Tibial nerve (tissue), 4 donors: ENCODE results near the gene CLN6. TPM values are rescaled to one million over a fixed set of nuclear protein-coding genes. Genes with fewer than 3 reads are reported as not detected.
"Not testable (repeated sequence)": the region's sequence is repeated elsewhere in the genome, so short reads cannot be mapped to it uniquely, and the experiment has no call there.

Experiments
- DNase-seq, 2 donors: peaks; one replicate each; pipeline ENCODE4 v3.0.0-alpha.2; 2019; ENCODE audit warnings: low spot score in 2 of 2
- H3K27ac ChIP-seq, 4 donors: fragments of 200-600 bp; sonication (generic) in 3 of 4; one replicate each; pipeline ENCODE4 v1.5.1; 2017 to 2019; ENCODE audit warnings: mild to moderate bottlenecking in 1 of 4
- H3K27me3 ChIP-seq, 2 donors: fragments of 200-600 bp; sonication (generic) in 1 of 2; one replicate each; pipeline versions ENCODE4 v1.5.1 to v1.6.0; 2017 to 2019
- H3K36me3 ChIP-seq, 3 donors: fragments of 200-600 bp; sonication (generic); one replicate each; pipeline ENCODE4 v1.5.1; 2018 to 2019
- H3K4me1 ChIP-seq, 4 donors: fragments of 200-600 bp; sonication (generic) in 3 of 4; one replicate each; pipeline ENCODE4 v1.5.1; 2017 to 2019
- H3K4me3 ChIP-seq, 4 donors: fragments of 200-600 bp; sonication (generic) in 3 of 4; one replicate each; pipeline ENCODE4 v1.5.1; 2017 to 2019; ENCODE audit warnings: mild to moderate bottlenecking in 1 of 4, moderate library complexity in 1 of 4
- H3K9me3 ChIP-seq, 4 donors: fragments of 200-600 bp; sonication (generic) in 3 of 4; one replicate each; pipeline ENCODE4 v1.5.1; 2017 to 2019
- CTCF ChIP-seq, 5 experiments: fragments of 200-600 bp in 3 of 5; fragments of 450-650 bp in 2 of 5; sonication (generic) in 3 of 5; IDR thresholded peaks; one replicate each; pipeline ENCODE4 v1.5.1; 2016 to 2019; ENCODE audit warnings: antibody characterized with exemption in 5 of 5, mild to moderate bottlenecking in 3 of 5, moderate library complexity in 2 of 5
- EP300 ChIP-seq, 2 donors: sonication (generic); formaldehyde crosslinking; IDR thresholded peaks; one replicate each; pipeline ENCODE4 v1.6.1; 2017; ENCODE audit warnings: antibody characterized with exemption in 2 of 2, mild to moderate bottlenecking in 1 of 2
- POLR2A ChIP-seq, 2 donors: fragments of 450-650 bp; IDR thresholded peaks; one replicate each; pipeline ENCODE4 v1.6.1; 2017; ENCODE audit warnings: antibody characterized with exemption in 2 of 2, mild to moderate bottlenecking in 2 of 2, moderate library complexity in 2 of 2
- WGBS, 2 donors: methylation state at CpG; one replicate each; pipeline ENCODE4 v1.1.5; 2018; 5-methylcytosine and 5-hydroxymethylcytosine counted together
- total RNA-seq, 4 donors: library from RNA; depleted of rRNA; stranded (reverse); fragments of >200 nt; gene quantifications; one replicate each; pipeline ENCODE4 v1.1.0, GENCODE V29; 2016

Gene CLN6
- total RNA-seq, 4 donors from 2014 or later: 10.0 to 28.8 (median 16.3) TPM

GRCh38 chr15:68239025-68239424 is 9.5 kb upstream of the CLN6 start:
- Histone ChIP-seq H3K4me3 (no peak overlapping the region), H3K36me3 (no peaks in the 10 kb centered on the region), H3K27me3 (no peaks in the 10 kb centered on the region), H3K9me3 (peaks cover 0 to 9% (median 3%) of the 10 kb centered on the region in 4 donors), H3K27ac (no peak overlapping the region), H3K4me1 (no peaks in the 10 kb centered on the region)
- no peak for TF ChIP-seq EP300 (IDR thresholded peaks at IDR 0.05)
- TF ChIP-seq CTCF (IDR thresholded peaks at IDR 0.05): no peak
- no peak for TF ChIP-seq POLR2A (IDR thresholded peaks at IDR 0.05)
- DNase-seq: no peak

GRCh38 chr15:68235022-68235421 is 5.5 kb upstream of the CLN6 start:
- no peaks in the 10 kb centered on the region for H3K36me3 ChIP-seq
- WGBS, 2 donors: 84 to 91% methylated on average over 4 of the region's 4 CpGs
- H3K27ac ChIP-seq: no peak overlapping the region
- H3K4me3 ChIP-seq: no peak overlapping the region
- no peak for DNase-seq
- TF ChIP-seq EP300 (IDR thresholded peaks at IDR 0.05): no peak
- no peak for TF ChIP-seq CTCF (IDR thresholded peaks at IDR 0.05)
- TF ChIP-seq POLR2A (IDR thresholded peaks at IDR 0.05): no peak
- H3K4me1 ChIP-seq: peaks cover 0 to 3% (median 0%) of the 10 kb centered on the region in 4 donors
- H3K27me3 ChIP-seq: no peaks in the 10 kb centered on the region
- H3K9me3 ChIP-seq: no peaks in the 10 kb centered on the region

GRCh38 chr15:68234520-68234919 is 5.0 kb upstream of the CLN6 start:
- not testable (repeated sequence) for DNase-seq, H3K4me3 ChIP-seq, H3K4me1 ChIP-seq, H3K27me3 ChIP-seq, H3K9me3 ChIP-seq, H3K27ac ChIP-seq, H3K36me3 ChIP-seq
- 79 to 87% methylated on average over 9 of the region's 9 CpGs for WGBS, 2 donors

GRCh38 chr15:68234060-68234459 is 4.5 kb upstream of the CLN6 start:
- no peak overlapping the region for H3K4me3 ChIP-seq
- H3K36me3 ChIP-seq: no peaks in the 10 kb centered on the region
- TF ChIP-seq EP300 (IDR thresholded peaks at IDR 0.05): no peak
- no peak for TF ChIP-seq CTCF (IDR thresholded peaks at IDR 0.05)
- no peak for TF ChIP-seq POLR2A (IDR thresholded peaks at IDR 0.05)
- no peak overlapping the region for H3K27ac ChIP-seq
- no peaks in the 10 kb centered on the region for H3K27me3 ChIP-seq
- no peak for DNase-seq
- H3K4me1 ChIP-seq: peaks cover 0 to 5% (median 0%) of the 10 kb centered on the region in 4 donors
- 42 to 44% methylated on average over 6 of the region's 6 CpGs for WGBS, 2 donors
- no peaks in the 10 kb centered on the region for H3K9me3 ChIP-seq

- Histone ChIP-seq H3K9me3 (no peaks in the 10 kb centered on the region), H3K4me3 (no peak overlapping the region), H3K27ac (peak overlapping the region in 1 of 4 donors; percentile 28), H3K4me1 (peaks cover 0 to 13% (median 8%) of the 10 kb centered on the region in 4 donors), H3K27me3 (no peaks in the 10 kb centered on the region), H3K36me3 (no peaks in the 10 kb centered on the region)
- DNase-seq: no peak
- WGBS, 2 donors: 90 to 91% methylated on average over 6 of the region's 6 CpGs
- TF ChIP-seq CTCF (IDR thresholded peaks at IDR 0.05): no peak
- TF ChIP-seq EP300 (IDR thresholded peaks at IDR 0.05): no peak
- no peak for TF ChIP-seq POLR2A (IDR thresholded peaks at IDR 0.05)
These were observed 3.4 kb upstream of the CLN6 start for GRCh38 chr15:68232937-68233336.

GRCh38 chr15:68232449-68232848 is 2.9 kb upstream of the CLN6 start:
- Histone ChIP-seq H3K9me3 (no peaks in the 10 kb centered on the region), H3K27ac (peak overlapping the region in 1 of 4 donors; percentile 28), H3K4me3 (no peak overlapping the region), H3K4me1 (peaks cover 0 to 18% (median 10%) of the 10 kb centered on the region in 4 donors), H3K27me3 (no peaks in the 10 kb centered on the region), H3K36me3 (no peaks in the 10 kb centered on the region)
- TF ChIP-seq CTCF (IDR thresholded peaks at IDR 0.05) (no peak), EP300 (IDR thresholded peaks at IDR 0.05) (no peak)
- no peak for DNase-seq
- WGBS, 2 donors: 88 to 95% methylated on average over 6 of the region's 6 CpGs
